HG03196 (cell line): Measurements from ENCODE around the gene GPR162.
"Not testable (repeated sequence)": the region's sequence is repeated elsewhere in the genome, so short reads cannot be mapped to it uniquely, and the experiment has no call there.

Experiments
- ATAC-seq: cut with Tn5 transposase; IDR thresholded peaks from one replicate; pipeline ENCODE4 v1.9.1; 2021; ENCODE audit not compliant: unreplicated experiment

The GPR162 gene

GRCh38 chr12:6872073-6873048 lies 50.7 kb downstream of the GPR162 start:
- no peak for ATAC-seq

- ATAC-seq = peak; percentile 52
These were observed 51.7 kb downstream of the GPR162 start, which contains the start of gene SPSB2 for GRCh38 chr12:6873094-6874014. Gene SPSB2 (minus strand): TSS chr12:6873303. CDS start chr12:6872901, 402 bp downstream.

- ATAC-seq = not testable (repeated sequence)
These were observed 52.4 kb downstream of the GPR162 start for GRCh38 chr12:6874015-6874368.
